Activated CD4-positive, alpha-beta T cell treated with anti-CD3 and anti-CD28 coated beads for 24 hours (primary cell): Measurements from ENCODE around the gene ARAF.
A peak's percentile ranks its signal among the peaks of the same experiment; 100 is the strongest.
"Not testable (repeated sequence)": the region's sequence is repeated elsewhere in the genome, so short reads cannot be mapped to it uniquely, and the experiment has no call there.

Experiments used
- DNase-seq, 2 donors: peaks; one replicate each; pipeline ENCODE4 v3.0.0-alpha.2; 2020; ENCODE audit warnings: low read depth in 2 of 2

Gene ARAF

GRCh38 chrX:47586043-47586787, 25.2 kb downstream of the ARAF start:
- no peak for DNase-seq

GRCh38 chrX:47587091-47587891, 26.3 kb downstream of the ARAF start:
- no peak for DNase-seq

- DNase-seq: no peak
These were observed 27.1 kb downstream of the ARAF start for GRCh38 chrX:47587906-47588735.

- no peak for DNase-seq
These were observed 30.0 kb downstream of the ARAF start for GRCh38 chrX:47590984-47591383.

GRCh38 chrX:47593522-47593921, 32.5 kb downstream of the ARAF start:
- DNase-seq: no peak

GRCh38 chrX:47595716-47596251, 34.8 kb downstream of the ARAF start:
- no peak for DNase-seq

GRCh38 chrX:47596256-47596655, 35.3 kb downstream of the ARAF start:
- DNase-seq: no peak

- DNase-seq: no peak
These were observed 36.2 kb downstream of the ARAF start for GRCh38 chrX:47597222-47597621.

GRCh38 chrX:47603125-47603524, 42.1 kb downstream of the ARAF start:
- DNase-seq: not testable (repeated sequence)

- DNase-seq: no peak
These were observed 44.0 kb downstream of the ARAF start for GRCh38 chrX:47605024-47605423.

- DNase-seq: no peak
These were observed 46.1 kb downstream of the ARAF start for GRCh38 chrX:47607091-47607490.

- no peak for DNase-seq
These were observed 47.3 kb downstream of the ARAF start for GRCh38 chrX:47608130-47608810.

- DNase-seq: no peak
These were observed 49.5 kb downstream of the ARAF start for GRCh38 chrX:47610511-47610910.

GRCh38 chrX:47611489-47611888, 50.5 kb downstream of the ARAF start:
- no peak for DNase-seq

- DNase-seq: no peak
These were observed 50.9 kb downstream of the ARAF start for GRCh38 chrX:47611926-47612325.

- DNase-seq: no peak
These were observed 51.4 kb downstream of the ARAF start for GRCh38 chrX:47612418-47612817.

- no peak for DNase-seq
These were observed 52.1 kb downstream of the ARAF start for GRCh38 chrX:47613082-47613481.

GRCh38 chrX:47614618-47615017, 53.6 kb downstream of the ARAF start:
- DNase-seq: no peak

- DNase-seq: no peak
These were observed 58.0 kb downstream of the ARAF start for GRCh38 chrX:47618923-47619485.

- peak; percentile 60 to 63 for DNase-seq
These were observed 58.7 kb downstream of the ARAF start, which contains the start of gene SYN1 for GRCh38 chrX:47619486-47620302. TSS of gene SYN1 (minus strand) at chrX:47619857. CDS start at chrX:47619728, 129 bp downstream.
